ENCODE results near the gene TMEM120A. TPM values are rescaled to one million over a fixed set of nuclear protein-coding genes. Genes with fewer than 3 reads are reported as not detected.
"Not testable (repeated sequence)": the region's sequence is repeated elsewhere in the genome, so short reads cannot be mapped to it uniquely, and the experiment has no call there.

The TMEM120A gene
- total RNA-seq = 10 to 100 TPM; 14.5 to 15.3 TPM

DNA sequence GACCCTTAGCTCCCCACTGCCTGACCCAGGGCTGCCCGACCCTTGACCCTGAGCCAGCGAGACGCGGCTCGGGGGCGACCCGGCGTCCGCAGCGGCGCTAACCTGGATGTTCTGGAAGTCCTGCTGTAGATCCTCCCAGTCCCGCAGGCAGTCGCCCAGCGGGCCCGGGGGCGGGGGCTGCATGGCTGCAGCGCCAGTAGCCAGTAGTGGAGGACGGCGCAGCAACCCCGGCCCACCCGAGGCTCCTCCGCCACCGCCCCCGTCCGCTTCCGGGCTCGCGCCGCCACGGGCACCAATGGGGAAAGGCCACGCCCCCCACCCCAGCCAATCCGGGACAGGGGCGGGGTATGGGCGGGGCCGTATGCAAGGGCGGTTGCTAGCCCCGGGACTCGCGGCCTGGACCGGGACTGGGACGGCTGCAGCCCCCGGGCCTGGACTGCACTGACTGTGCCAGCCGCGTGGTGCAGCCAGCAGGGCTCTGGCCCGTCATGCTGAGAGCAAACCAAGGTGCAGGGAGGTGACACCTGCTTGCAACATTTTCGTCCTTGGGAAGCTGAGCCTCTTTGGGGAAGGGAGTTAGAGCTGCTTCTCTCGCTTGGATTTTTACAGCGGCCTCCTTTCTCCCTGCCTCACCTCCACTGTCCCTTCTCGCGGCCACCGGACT lies at the start of gene TMEM120A:
Gene TMEM120A (minus strand): TSS at position 208 of the 664 bp plus-strand sequence. CDS start 25 bp downstream, at position 183.
- intact Hi-C loops (cut with DNase I, micrococcal nuclease) = loop anchor here (1.0 to 5.0 kb wide), 7 partner anchors 15 to 324 kb away; partner anchors contain the start of genes POR (in 2 of the 2) and MDH2 (in 1 of the 2)
- H3K27ac Mint-ChIP-seq = no peak within 1 kb of the TSS
- no peaks in the 10 kb centered on the region for H3K9me3 Mint-ChIP-seq (ENCODE audit: low read depth)
- peaks cover 29% of the 10 kb centered on the region for H3K4me1 Mint-ChIP-seq
- H3K4me3 Mint-ChIP-seq = peak within 1 kb of the TSS; percentile 66
- ATAC-seq (peak; percentile 99), DNase-seq (peak; percentile 97)
- ChIA-PET POLR2A (interaction anchor here (0.5 kb wide), 1 partner anchor 57 kb away, joined by 4 read pairs; no protein-coding TSS in a partner anchor), CTCF (interaction anchor here (2.1 kb wide), 1 partner anchor 25 kb away, joined by 7 read pairs; no protein-coding TSS in a partner anchor)
- H3K27me3 Mint-ChIP-seq = no peaks in the 10 kb centered on the region
- peaks cover 19% of the 10 kb centered on the region for H3K36me3 Mint-ChIP-seq (ENCODE audit: low read depth)

GRCh38 chr7:76040126-76040525 lies 45.7 kb upstream of the TMEM120A start:
- H3K4me1 Mint-ChIP-seq = peaks cover 7% of the 10 kb centered on the region
- H3K4me3 Mint-ChIP-seq = no peak overlapping the region
- ATAC-seq (no peak), DNase-seq (no peak)
- H3K27me3 Mint-ChIP-seq = no peaks in the 10 kb centered on the region
- H3K27ac Mint-ChIP-seq = no peak overlapping the region
- CTCF ChIA-PET = interaction anchor here (1.2 kb wide), 2 partner anchors 20 to 27 kb away, joined by 3 to 5 read pairs; no protein-coding TSS in a partner anchor
- H3K36me3 Mint-ChIP-seq (ENCODE audit: low read depth) = peaks cover 2% of the 10 kb centered on the region
- intact Hi-C loops (cut with DNase I, micrococcal nuclease) = loop anchor here in 1 of 2 experiments (10.0 kb wide), 1 partner anchor 95 kb away; no protein-coding TSS in a partner anchor
- H3K9me3 Mint-ChIP-seq (ENCODE audit: low read depth) = no peaks in the 10 kb centered on the region
- POLR2A ChIA-PET = no interaction called here

DNA sequence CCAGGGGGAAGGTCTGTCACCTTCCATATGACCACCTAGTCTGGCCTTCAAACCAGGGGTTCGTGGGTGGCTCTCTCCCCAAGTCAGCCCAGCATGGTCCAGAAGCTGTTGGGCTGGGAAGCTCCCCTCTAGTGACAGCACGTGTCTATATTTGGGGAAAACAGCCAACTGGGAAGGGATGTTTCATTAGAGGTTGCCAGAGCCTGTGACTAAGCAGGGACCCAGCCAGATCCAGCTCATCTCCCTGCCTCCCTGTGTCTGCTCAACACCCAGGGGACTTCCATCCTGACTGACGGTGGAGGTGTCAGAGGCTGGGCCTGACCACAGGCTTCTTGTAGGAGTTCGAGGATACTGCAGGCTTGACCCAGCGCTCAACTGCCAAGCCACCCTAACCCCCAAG lies 42.9 kb upstream of the TMEM120A start:
- ATAC-seq (no peak), DNase-seq (no peak)
- Mint-ChIP-seq H3K27ac (no peak overlapping the region), H3K4me1 (peaks cover 6% of the 10 kb centered on the region), H3K4me3 (no peak overlapping the region), H3K27me3 (no peaks in the 10 kb centered on the region), H3K36me3 (ENCODE audit: low read depth) (no peaks in the 10 kb centered on the region), H3K9me3 (ENCODE audit: low read depth) (no peaks in the 10 kb centered on the region)
- ChIA-PET POLR2A (no interaction called here), CTCF (interaction anchor here (2.4 kb wide), 1 partner anchor 17 kb away, joined by 11 read pairs; no protein-coding TSS in a partner anchor)
- intact Hi-C loops (cut with DNase I, micrococcal nuclease) = no loop called here

GRCh38 chr7:76031964-76032363 lies 37.6 kb upstream of the TMEM120A start:
- DNase-seq = no peak
- H3K4me3 Mint-ChIP-seq = no peak overlapping the region
- peaks cover 6% of the 10 kb centered on the region for H3K4me1 Mint-ChIP-seq
- CTCF ChIA-PET = interaction anchor here (0.6 to 1.5 kb wide), 2 partner anchors 12 to 17 kb away, joined by 3 to 6 read pairs; no protein-coding TSS in a partner anchor
- H3K36me3 Mint-ChIP-seq (ENCODE audit: low read depth) = peaks cover 10% of the 10 kb centered on the region
- no peaks in the 10 kb centered on the region for H3K9me3 Mint-ChIP-seq (ENCODE audit: low read depth)
- no peak for ATAC-seq
- intact Hi-C loops (cut with DNase I, micrococcal nuclease) = no loop called here
- POLR2A ChIA-PET = no interaction called here
- H3K27me3 Mint-ChIP-seq = no peaks in the 10 kb centered on the region
- no peak overlapping the region for H3K27ac Mint-ChIP-seq

DNA sequence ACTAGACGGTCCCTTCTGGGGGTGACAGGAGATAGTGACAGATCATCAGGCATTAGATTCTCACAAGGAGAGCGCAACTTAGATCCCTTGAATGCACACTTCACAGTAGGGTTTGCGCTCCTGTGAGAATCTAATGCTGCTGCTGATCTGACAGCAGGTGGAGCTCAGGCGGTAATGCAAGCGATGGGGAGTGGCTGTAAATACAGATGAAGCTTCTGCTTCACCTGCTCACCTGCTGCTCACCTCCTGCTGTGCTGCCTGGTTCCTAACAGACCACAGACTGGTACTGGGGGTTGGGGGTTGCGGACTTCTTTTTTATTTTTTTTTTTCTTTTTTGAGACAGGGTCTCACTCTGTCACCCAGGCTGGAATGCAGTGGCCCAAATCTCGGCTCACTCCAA lies 35.3 kb upstream of the TMEM120A start:
- H3K36me3 Mint-ChIP-seq (ENCODE audit: low read depth) = peaks cover 13% of the 10 kb centered on the region
- ATAC-seq; H3K27me3 Mint-ChIP-seq; DNase-seq; POLR2A ChIA-PET; intact Hi-C loops (cut with DNase I, micrococcal nuclease); H3K4me1 Mint-ChIP-seq; H3K9me3 Mint-ChIP-seq (ENCODE audit: low read depth); H3K27ac Mint-ChIP-seq; H3K4me3 Mint-ChIP-seq: not testable (repeated sequence)
- CTCF ChIA-PET = interaction anchor here (1.8 kb wide), 1 partner anchor 9 kb away, joined by 11 read pairs; no protein-coding TSS in a partner anchor

GRCh38 chr7:76023002-76023401 lies 28.6 kb upstream of the TMEM120A start:
- DNase-seq = no peak
- Mint-ChIP-seq H3K4me1 (peaks cover 8% of the 10 kb centered on the region), H3K36me3 (ENCODE audit: low read depth) (peaks cover 32% of the 10 kb centered on the region), H3K4me3 (no peak overlapping the region), H3K27ac (no peak overlapping the region), H3K27me3 (no peaks in the 10 kb centered on the region), H3K9me3 (ENCODE audit: low read depth) (no peaks in the 10 kb centered on the region)
- ATAC-seq = no peak
- ChIA-PET CTCF (interaction anchor here (0.6 kb wide), 1 partner anchor 24 kb away, joined by 3 read pairs; no protein-coding TSS in a partner anchor), POLR2A (interaction anchor here (1.1 kb wide), 1 partner anchor 107 kb away, joined by 4 read pairs; no protein-coding TSS in a partner anchor)
- intact Hi-C loops (cut with DNase I, micrococcal nuclease) = no loop called here

DNA sequence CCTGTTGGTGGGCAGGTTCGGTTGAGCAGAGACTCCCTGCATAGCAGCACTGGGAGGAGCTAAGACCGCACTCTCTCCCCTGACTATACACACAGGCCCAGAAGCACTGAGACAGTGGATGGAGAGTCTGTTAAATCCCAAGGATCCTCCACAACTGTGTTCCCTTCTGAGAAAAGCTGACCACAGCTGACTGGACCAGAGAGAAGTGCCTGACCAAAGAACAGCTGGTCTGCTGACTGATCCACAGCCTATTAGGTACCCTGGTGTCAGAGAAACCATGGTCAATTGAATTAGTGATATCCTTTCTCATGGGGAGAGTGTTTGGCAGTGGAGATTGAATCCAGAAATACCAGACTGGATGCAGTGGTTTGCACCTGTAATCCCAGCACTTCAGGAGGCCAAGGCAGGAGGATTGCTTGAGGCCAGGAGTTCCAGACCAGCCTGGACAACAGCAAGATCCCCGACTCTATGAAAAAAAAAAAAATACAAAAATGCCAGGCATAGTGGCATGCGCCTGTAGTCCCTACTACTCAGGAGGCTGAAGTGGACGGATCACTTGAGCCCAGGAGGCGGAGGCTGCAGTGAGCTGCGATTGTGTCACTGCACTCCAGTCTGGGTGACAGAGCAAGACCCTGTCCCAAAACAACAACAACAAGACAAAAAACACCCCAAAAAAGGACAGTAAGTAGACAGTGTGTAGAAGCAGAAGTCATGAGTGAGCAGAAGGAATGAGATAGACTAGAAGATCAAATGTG lies 27.8 kb upstream of the TMEM120A start:
- Mint-ChIP-seq H3K36me3 (ENCODE audit: low read depth) (peaks cover 36% of the 10 kb centered on the region), H3K9me3 (ENCODE audit: low read depth) (no peaks in the 10 kb centered on the region), H3K27me3 (no peaks in the 10 kb centered on the region), H3K4me3 (no peak overlapping the region), H3K4me1 (peaks cover 8% of the 10 kb centered on the region), H3K27ac (no peak overlapping the region)
- intact Hi-C loops (cut with DNase I, micrococcal nuclease) = no loop called here
- no peak for DNase-seq
- ChIA-PET POLR2A (interaction anchor here (1.1 kb wide), 1 partner anchor 107 kb away, joined by 4 read pairs; no protein-coding TSS in a partner anchor), CTCF (interaction anchor here (0.6 to 4.9 kb wide), 5 partner anchors 23 to 437 kb away, joined by 3 to 70 read pairs (median 3); no protein-coding TSS in a partner anchor)
- no peak for ATAC-seq

DNA sequence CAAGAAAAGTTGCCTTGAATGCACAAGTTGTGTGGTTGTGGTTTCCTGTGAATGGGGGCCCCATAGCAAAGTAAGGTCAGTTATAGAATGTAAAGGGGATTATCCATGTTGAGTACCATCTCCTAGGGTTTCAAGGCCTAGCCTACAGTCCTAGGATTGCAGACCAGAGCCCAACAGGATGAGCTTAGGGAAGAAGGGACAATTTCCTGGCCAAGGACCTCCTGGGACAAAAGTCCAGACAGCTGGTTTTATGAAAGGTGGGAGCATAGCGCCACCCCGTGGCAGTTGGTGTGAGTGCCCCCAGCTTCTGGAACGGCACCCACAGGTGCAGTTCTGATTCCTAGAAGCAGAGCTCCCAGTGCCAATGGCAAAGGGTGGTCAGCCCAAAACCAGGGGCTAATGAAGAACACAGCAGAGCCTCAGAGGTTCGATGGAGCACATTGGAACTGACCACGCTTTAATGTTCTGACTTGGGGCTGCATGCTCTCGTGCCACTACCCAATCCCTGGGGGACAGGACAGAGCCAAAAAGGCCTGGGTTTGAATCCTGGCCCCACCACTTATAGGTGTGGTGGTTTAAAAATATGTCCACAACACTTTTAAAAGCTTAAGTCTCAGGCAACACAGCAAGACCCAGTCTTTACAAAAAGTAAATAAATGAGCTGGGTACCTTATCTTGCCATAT lies 25.8 kb upstream of the TMEM120A start:
- Mint-ChIP-seq H3K9me3 (ENCODE audit: low read depth) (no peaks in the 10 kb centered on the region), H3K27me3 (no peaks in the 10 kb centered on the region), H3K27ac (no peak overlapping the region), H3K36me3 (ENCODE audit: low read depth) (peaks cover 42% of the 10 kb centered on the region), H3K4me3 (no peak overlapping the region), H3K4me1 (peaks cover 8% of the 10 kb centered on the region)
- POLR2A ChIA-PET = no interaction called here
- ATAC-seq = peak; percentile 82
- intact Hi-C loops (cut with DNase I, micrococcal nuclease) = loop anchor here (1.0 kb wide), 1 partner anchor 154 kb away; no protein-coding TSS in a partner anchor
- peak; percentile 84 for DNase-seq
- CTCF ChIA-PET = interaction anchor here (0.6 to 4.9 kb wide), 28 partner anchors 9 to 485 kb away, joined by 3 to 70 read pairs (median 5); partner anchors contain the start of gene POR

DNA sequence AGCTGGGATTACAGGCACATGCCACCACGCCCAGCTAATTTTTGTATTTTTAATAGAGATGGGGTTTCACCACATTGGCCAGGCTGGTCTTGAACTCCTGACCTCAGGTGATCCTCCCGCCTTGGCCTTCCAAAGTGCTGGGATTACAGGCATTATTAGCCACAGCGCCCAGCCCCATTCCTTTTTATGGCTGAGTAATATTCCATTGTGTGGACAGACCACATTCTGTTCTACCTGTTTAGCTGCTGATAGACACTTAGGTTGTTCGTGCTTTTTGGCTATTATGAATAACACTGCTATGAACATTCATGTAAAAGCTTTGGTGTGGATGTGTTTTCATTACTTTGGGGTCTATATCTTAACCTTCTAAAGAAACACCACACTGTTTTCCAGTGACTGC lies 24.1 kb upstream of the TMEM120A start:
- H3K4me1 Mint-ChIP-seq; H3K4me3 Mint-ChIP-seq; H3K27me3 Mint-ChIP-seq; H3K9me3 Mint-ChIP-seq (ENCODE audit: low read depth); POLR2A ChIA-PET; H3K27ac Mint-ChIP-seq; DNase-seq; intact Hi-C loops (cut with DNase I, micrococcal nuclease); ATAC-seq: not testable (repeated sequence)
- H3K36me3 Mint-ChIP-seq (ENCODE audit: low read depth) = peaks cover 44% of the 10 kb centered on the region
- CTCF ChIA-PET = interaction anchor here (0.6 to 4.9 kb wide), 3 partner anchors 13 to 153 kb away, joined by 3 to 70 read pairs (median 4); no protein-coding TSS in a partner anchor

DNA sequence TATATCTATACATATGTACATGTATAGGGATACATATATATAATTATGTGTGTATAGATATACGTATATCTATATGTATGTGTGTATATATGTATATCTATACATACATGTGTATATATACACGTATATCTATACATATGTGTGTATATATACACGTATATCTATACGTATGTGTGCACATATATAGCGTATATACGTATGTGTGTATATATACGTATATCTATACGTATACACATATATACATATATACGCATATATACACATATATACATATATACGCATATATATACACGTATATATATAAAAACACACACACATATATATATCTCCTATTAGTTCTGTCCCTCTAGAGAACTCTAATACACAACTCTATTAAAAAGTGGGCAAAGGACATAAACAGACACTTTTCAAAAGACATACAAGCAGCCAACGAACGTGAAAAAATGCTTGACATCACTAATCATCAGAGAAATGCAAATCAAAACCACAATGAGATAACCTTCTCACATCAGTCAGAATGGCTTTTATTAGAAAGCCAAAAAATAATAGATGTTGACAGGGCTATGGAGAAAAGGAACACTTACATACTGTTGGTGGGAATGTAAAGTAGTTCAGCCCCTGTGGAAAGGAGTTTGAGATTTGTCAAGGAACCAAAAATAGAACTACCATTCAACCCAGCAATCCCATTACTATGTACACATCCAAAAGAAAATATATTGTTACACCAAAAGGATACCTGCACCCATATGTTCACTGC lies 22.0 kb upstream of the TMEM120A start:
- H3K9me3 Mint-ChIP-seq (ENCODE audit: low read depth) = no peaks in the 10 kb centered on the region
- peaks cover 6% of the 10 kb centered on the region for H3K4me1 Mint-ChIP-seq
- no peak overlapping the region for H3K4me3 Mint-ChIP-seq
- no peak for ATAC-seq
- POLR2A ChIA-PET = no interaction called here
- H3K36me3 Mint-ChIP-seq (ENCODE audit: low read depth) = peaks cover 47% of the 10 kb centered on the region
- intact Hi-C loops (cut with DNase I, micrococcal nuclease) = no loop called here
- H3K27ac Mint-ChIP-seq = no peak overlapping the region
- DNase-seq = no peak
- no peaks in the 10 kb centered on the region for H3K27me3 Mint-ChIP-seq
- CTCF ChIA-PET = no interaction called here

All from activated CD4-positive, alpha-beta T cell treated with anti-CD3 and anti-CD28 coated beads for 36 hours (primary cell).